ENCODE results near the gene FERMT3. TPM values are rescaled to one million over a fixed set of nuclear protein-coding genes. Genes with fewer than 3 reads are reported as not detected.

FERMT3 gene
- total RNA-seq, 4 donors from 2014 or later, result 15.1 to 94.1 (median 23.2) TPM

- Histone ChIP-seq H3K9me3 (no peaks in the 10 kb centered on the region), H3K27ac (peak overlapping the region; percentile 90 to 98 (median 94)), H3K36me3 (peaks cover 0 to 33% (median 0%) of the 10 kb centered on the region in 3 donors), H3K27me3 (no peaks in the 10 kb centered on the region), H3K4me1 (peaks cover 7 to 64% (median 12%) of the 10 kb centered on the region in 4 donors), H3K4me3 (peak overlapping the region; percentile 62 to 87 (median 78))
- DNase-seq, result peak in 2 of 3 donors; percentile 58 to 80
- TF ChIP-seq POLR2A (IDR thresholded peaks at IDR 0.05) (no peak), CTCF (IDR thresholded peaks at IDR 0.05) (no peak)
These were observed 62.5 kb downstream of the FERMT3 start for GRCh38 chr11:64268893-64269539.

- no peaks in the 10 kb centered on the region for H3K9me3 ChIP-seq
- H3K27ac ChIP-seq, result peak overlapping the region; percentile 90 to 98 (median 94)
- DNase-seq, result peak; percentile 94 to 98 (median 98)
- H3K4me3 ChIP-seq, result peak overlapping the region; percentile 62 to 87 (median 78)
- peak in 3 of 6 experiments; percentile 25 to 26 (median 25) for TF ChIP-seq CTCF (IDR thresholded peaks at IDR 0.05)
- no peak for TF ChIP-seq POLR2A (IDR thresholded peaks at IDR 0.05)
- peaks cover 0 to 26% (median 0%) of the 10 kb centered on the region in 3 donors for H3K36me3 ChIP-seq
- no peaks in the 10 kb centered on the region for H3K27me3 ChIP-seq
- peaks cover 7 to 58% (median 12%) of the 10 kb centered on the region in 4 donors for H3K4me1 ChIP-seq
These were observed 63.2 kb downstream of the FERMT3 start for GRCh38 chr11:64269540-64270220.

Other genes starting within 250 kb of the FERMT3 start
- 1,000 to 10,000 TPM in 2 of 4 donors, 100 to 1,000 TPM in 2; 390 to 1,297 (median 877) TPM for gene COX8A, start 232.1 kb upstream of the FERMT3 start, total RNA-seq
- 100 to 1,000 TPM in 1 of 4 donors, 10 to 100 TPM in 3; 79.2 to 110 (median 95.4) TPM for gene OTUB1, start 220.3 kb upstream of the FERMT3 start, total RNA-seq
- under 1 TPM in 1 of 4 donors, not detected in 3; 0.27 TPM for gene FLRT1, start 170.8 kb upstream of the FERMT3 start, total RNA-seq
- gene MACROD1, start 40.6 kb upstream of the FERMT3 start, total RNA-seq, result 10 to 100 TPM; 17.1 to 30.0 (median 29.3) TPM
- 100 to 1,000 TPM in 1 of 4 donors, 10 to 100 TPM in 3; 50.3 to 106 (median 67.0) TPM for gene STIP1, start 20.6 kb upstream of the FERMT3 start, total RNA-seq
- gene TRPT1, start 19.5 kb downstream of the FERMT3 start, total RNA-seq, result 10 to 100 TPM; 82.5 to 90.2 (median 87.4) TPM
- 100 to 1,000 TPM; 145 to 190 (median 156) TPM for gene NUDT22, start 19.6 kb downstream of the FERMT3 start, total RNA-seq
- gene DNAJC4, start 23.8 kb downstream of the FERMT3 start, total RNA-seq, result 10 to 100 TPM; 42.9 to 95.0 (median 80.3) TPM
- gene VEGFB, start 27.9 kb downstream of the FERMT3 start, total RNA-seq, result 10 to 100 TPM; 21.7 to 66.8 (median 42.5) TPM
- gene FKBP2, start 34.4 kb downstream of the FERMT3 start, total RNA-seq, result 100 to 1,000 TPM in 1 of 4 donors, 10 to 100 TPM in 3; 46.2 to 101 (median 94.0) TPM
- gene PPP1R14B, start 40.2 kb downstream of the FERMT3 start, total RNA-seq, result 100 to 1,000 TPM in 1 of 4 donors, 10 to 100 TPM in 3; 78.7 to 101 (median 99.0) TPM
- 100 to 1,000 TPM; 196 to 453 (median 359) TPM for gene PLCB3, start 44.8 kb downstream of the FERMT3 start, total RNA-seq
- 10 to 100 TPM; 57.4 to 91.8 (median 63.7) TPM for gene BAD, start 77.9 kb downstream of the FERMT3 start, total RNA-seq
- 10 to 100 TPM in 3 of 4 donors, 1 to 10 TPM in 1; 5.8 to 49.7 (median 26.3) TPM for gene GPR137, start 79.1 kb downstream of the FERMT3 start, total RNA-seq
- gene KCNK4, start 84.6 kb downstream of the FERMT3 start, total RNA-seq, result not detected
- 1 to 10 TPM in 1 of 4 donors, not detected in 3; 9.9 TPM for gene CATSPERZ, start 93.6 kb downstream of the FERMT3 start, total RNA-seq
- 100 to 1,000 TPM; 151 to 460 (median 341) TPM for gene ESRRA, start 98.8 kb downstream of the FERMT3 start, total RNA-seq
- gene TRMT112, start 110.8 kb downstream of the FERMT3 start, total RNA-seq, result 100 to 1,000 TPM in 1 of 4 donors, 10 to 100 TPM in 3; 55.3 to 163 (median 63.1) TPM
- 100 to 1,000 TPM; 202 to 345 (median 268) TPM for gene PRDX5, start 111.4 kb downstream of the FERMT3 start, total RNA-seq
- 10 to 100 TPM; 31.7 to 99.0 (median 43.9) TPM for gene CCDC88B, start 133.5 kb downstream of the FERMT3 start, total RNA-seq
- 10 to 100 TPM; 27.8 to 95.7 (median 40.1) TPM for gene RPS6KA4, start 152.4 kb downstream of the FERMT3 start, total RNA-seq

All from Peyer's patch (tissue), 4 donors.